ENCODE data around the gene SLC38A3. TPM values are rescaled to one million over a fixed set of nuclear protein-coding genes. Genes with fewer than 3 reads are reported as not detected.
"Not testable (repeated sequence)": the region's sequence is repeated elsewhere in the genome, so short reads cannot be mapped to it uniquely, and the experiment has no call there.

The SLC38A3 gene
- total and polyA plus RNA-seq, 7 donors = 0.12 to 12.7 (median 3.3) TPM

DNA sequence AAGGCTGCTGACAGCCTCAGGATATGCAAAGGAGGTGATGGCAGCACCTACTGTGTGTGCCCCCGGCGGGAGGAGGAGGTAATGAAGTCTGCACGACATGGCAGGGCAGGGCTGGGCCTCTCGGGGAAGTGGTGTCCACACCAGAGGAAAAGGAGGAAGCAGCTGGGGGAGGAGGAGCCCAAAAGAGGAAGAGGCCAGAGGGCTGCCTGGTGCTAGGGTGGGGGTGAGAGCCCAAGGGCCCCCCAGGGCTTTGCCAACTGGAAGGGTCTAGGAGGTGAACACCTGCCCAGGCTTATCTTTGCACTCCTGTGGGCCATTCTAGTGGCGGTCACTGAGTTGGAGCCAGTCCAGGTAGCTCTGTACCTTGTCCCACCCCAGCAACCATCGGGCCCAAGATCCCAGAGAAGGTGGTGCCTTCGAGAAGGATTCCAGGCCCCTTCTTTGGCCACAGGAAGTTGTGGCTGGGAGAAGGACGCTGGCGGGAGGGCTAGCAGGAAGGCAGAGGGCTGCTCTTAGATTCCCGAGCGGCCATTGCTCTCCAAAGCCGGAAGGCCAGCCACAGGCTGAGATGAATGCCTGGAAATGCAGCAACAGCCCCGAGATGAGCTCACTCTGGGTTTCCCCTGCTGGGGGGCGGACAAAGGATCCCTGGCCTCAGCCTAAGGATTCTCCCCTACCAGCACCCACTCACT is 37.9 kb downstream of the SLC38A3 start:
- H3K4me1 ChIP-seq = peaks cover 47% of the 10 kb centered on the region

GRCh38 chr3:50243543-50243895 is 38.4 kb downstream of the SLC38A3 start:
- Histone ChIP-seq H3K4me3 (peak overlapping the region; percentile 29), H3K36me3 (ENCODE audit: insufficient read depth in 1 of 2, low read depth in 1 of 2) (no peaks in the 10 kb centered on the region), H3K9me3 (no peaks in the 10 kb centered on the region), H3K4me1 (peaks cover 52% of the 10 kb centered on the region), H3K27me3 (ENCODE audit: insufficient read depth in 3 of 3, low read length in 2 of 3) (no peaks in the 10 kb centered on the region), H3K27ac (peak overlapping the region; percentile 74)
- DNase-seq = no peak
- TF ChIP-seq, protein P1, sequence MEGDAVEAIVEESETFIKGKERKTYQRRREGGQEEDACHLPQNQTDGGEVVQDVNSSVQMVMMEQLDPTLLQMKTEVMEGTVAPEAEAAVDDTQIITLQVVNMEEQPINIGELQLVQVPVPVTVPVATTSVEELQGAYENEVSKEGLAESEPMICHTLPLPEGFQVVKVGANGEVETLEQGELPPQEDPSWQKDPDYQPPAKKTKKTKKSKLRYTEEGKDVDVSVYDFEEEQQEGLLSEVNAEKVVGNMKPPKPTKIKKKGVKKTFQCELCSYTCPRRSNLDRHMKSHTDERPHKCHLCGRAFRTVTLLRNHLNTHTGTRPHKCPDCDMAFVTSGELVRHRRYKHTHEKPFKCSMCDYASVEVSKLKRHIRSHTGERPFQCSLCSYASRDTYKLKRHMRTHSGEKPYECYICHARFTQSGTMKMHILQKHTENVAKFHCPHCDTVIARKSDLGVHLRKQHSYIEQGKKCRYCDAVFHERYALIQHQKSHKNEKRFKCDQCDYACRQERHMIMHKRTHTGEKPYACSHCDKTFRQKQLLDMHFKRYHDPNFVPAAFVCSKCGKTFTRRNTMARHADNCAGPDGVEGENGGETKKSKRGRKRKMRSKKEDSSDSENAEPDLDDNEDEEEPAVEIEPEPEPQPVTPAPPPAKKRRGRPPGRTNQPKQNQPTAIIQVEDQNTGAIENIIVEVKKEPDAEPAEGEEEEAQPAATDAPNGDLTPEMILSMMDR (IDR thresholded peaks at IDR 0.05) = no peak
- no peak for ATAC-seq
- 68 to 69% (median 68%) methylated on average over 4 of the region's 4 CpGs for WGBS, 3 donors
- intact Hi-C loops (cut with DNase I) = no loop called here

More for the DNA sequence above, 37.9 kb downstream of the SLC38A3 start:
- peak; percentile 62 to 83 for DNase-seq
- no peaks in the 10 kb centered on the region for H3K9me3 ChIP-seq
- no peaks in the 10 kb centered on the region for H3K36me3 ChIP-seq (ENCODE audit: insufficient read depth in 1 of 2, low read depth in 1 of 2)
- H3K27ac ChIP-seq = peak overlapping the region; percentile 74
- H3K4me3 ChIP-seq = peak overlapping the region; percentile 29
- peak in 1 of 4 donors; percentile 5 for ATAC-seq
- H3K27me3 ChIP-seq (ENCODE audit: insufficient read depth in 3 of 3, low read length in 2 of 3) = no peaks in the 10 kb centered on the region
- WGBS, 3 donors = 45 to 49% (median 46%) methylated on average over 9 to 14 of the region's 14 CpGs
- TF ChIP-seq, protein P1 (IDR thresholded peaks at IDR 0.05) = no peak
- intact Hi-C loops (cut with DNase I) = no loop called here

DNA sequence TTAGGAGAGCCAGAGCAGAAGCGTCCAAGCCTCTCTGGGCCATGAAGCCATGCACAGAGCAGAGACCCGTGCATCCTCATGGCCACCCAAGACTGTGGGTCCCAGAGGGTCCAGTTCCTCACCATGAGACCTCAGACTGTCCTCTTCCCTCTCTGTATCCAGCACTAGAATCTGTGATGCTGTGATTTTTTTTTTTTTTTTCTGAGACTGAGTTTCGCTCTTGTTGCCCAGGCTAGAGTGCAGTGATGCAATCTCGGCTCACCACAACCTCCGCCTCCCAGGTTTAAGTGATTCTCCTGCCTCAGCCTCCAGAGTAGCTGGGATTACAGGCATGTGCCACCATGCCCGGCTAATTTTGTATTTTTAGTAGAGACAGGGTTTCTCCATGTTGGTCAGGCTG is 39.7 kb downstream of the SLC38A3 start:
- Histone ChIP-seq H3K27ac (peak overlapping the region; percentile 80), H3K4me1 (peaks cover 56% of the 10 kb centered on the region), H3K4me3 (peak overlapping the region; percentile 82)
- DNase-seq; H3K27me3 ChIP-seq (ENCODE audit: insufficient read depth in 3 of 3, low read length in 2 of 3); intact Hi-C loops (cut with DNase I); H3K9me3 ChIP-seq; ATAC-seq; H3K36me3 ChIP-seq (ENCODE audit: insufficient read depth in 1 of 2, low read depth in 1 of 2): not testable (repeated sequence)
- 69 to 82% (median 78%) methylated on average over 5 to 6 of the region's 6 CpGs for WGBS, 3 donors

GRCh38 chr3:50245251-50245745 is 40.2 kb downstream of the SLC38A3 start:
- peak overlapping the region; percentile 80 for H3K27ac ChIP-seq
- H3K36me3 ChIP-seq (ENCODE audit: insufficient read depth in 1 of 2, low read depth in 1 of 2) = no peaks in the 10 kb centered on the region
- H3K9me3 ChIP-seq = no peaks in the 10 kb centered on the region
- ATAC-seq = no peak
- H3K27me3 ChIP-seq (ENCODE audit: insufficient read depth in 3 of 3, low read length in 2 of 3) = no peaks in the 10 kb centered on the region
- DNase-seq = no peak
- intact Hi-C loops (cut with DNase I) = no loop called here
- WGBS, 3 donors = 61 to 68% (median 67%) methylated on average over 16 of the region's 16 CpGs
- TF ChIP-seq, protein P1 (IDR thresholded peaks at IDR 0.05) = no peak
- peak overlapping the region; percentile 82 for H3K4me3 ChIP-seq
- H3K4me1 ChIP-seq = peaks cover 60% of the 10 kb centered on the region

DNA sequence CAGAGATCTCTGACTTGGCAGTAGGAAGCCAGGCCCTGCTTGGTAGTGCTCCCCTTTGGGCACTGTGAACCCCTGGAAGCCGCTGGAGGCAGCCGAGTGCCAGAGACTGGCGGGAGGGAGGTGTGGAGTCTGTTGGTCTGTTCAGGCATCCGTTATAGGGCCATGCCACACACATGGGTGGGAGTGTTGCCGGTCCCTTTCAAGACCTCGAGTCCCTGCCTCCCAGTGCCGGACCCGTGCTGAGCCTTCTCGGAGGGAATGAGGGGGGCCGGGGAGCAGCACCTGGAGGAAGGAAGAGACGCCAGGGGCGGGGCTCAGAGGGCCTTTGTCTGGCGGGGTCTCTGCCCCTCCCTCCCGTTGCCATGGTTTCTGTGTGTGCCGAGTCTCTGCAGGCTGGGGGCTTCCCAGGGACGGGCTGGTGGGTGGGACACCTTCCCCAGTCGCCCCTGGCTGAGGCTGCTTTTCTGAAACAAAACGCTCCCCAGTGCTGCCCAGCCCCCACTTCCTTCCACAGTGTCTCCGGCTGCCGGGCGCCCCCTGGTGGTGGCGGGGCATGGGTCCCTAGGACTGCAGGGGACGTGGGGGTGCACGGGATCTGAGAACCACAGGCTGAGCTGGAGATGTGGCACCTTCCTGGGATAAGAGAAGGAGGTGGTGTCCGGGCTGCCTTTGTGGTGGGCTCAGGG is 40.9 kb downstream of the SLC38A3 start:
- DNase-seq (peak; percentile 94 to 96), ATAC-seq (peak; percentile 83 to 91 (median 89))
- Histone ChIP-seq H3K4me1 (peaks cover 67% of the 10 kb centered on the region), H3K36me3 (ENCODE audit: insufficient read depth in 1 of 2, low read depth in 1 of 2) (no peaks in the 10 kb centered on the region), H3K9me3 (no peaks in the 10 kb centered on the region), H3K27ac (peak overlapping the region; percentile 80), H3K27me3 (ENCODE audit: insufficient read depth in 3 of 3, low read length in 2 of 3) (no peaks in the 10 kb centered on the region), H3K4me3 (peak overlapping the region; percentile 82)
- TF ChIP-seq, protein P1 (IDR thresholded peaks at IDR 0.05) = peak; percentile 98
- WGBS, 3 donors = 2 to 3% (median 3%) methylated on average over 24 to 25 of the region's 25 CpGs
- intact Hi-C loops (cut with DNase I) = loop anchor here (2.0 kb wide), 1 partner anchor 19 kb away; no protein-coding TSS in a partner anchor

Data from psoas muscle (tissue), 8 donors.